ENCODE results near the gene RELN.

The RELN gene

DNA sequence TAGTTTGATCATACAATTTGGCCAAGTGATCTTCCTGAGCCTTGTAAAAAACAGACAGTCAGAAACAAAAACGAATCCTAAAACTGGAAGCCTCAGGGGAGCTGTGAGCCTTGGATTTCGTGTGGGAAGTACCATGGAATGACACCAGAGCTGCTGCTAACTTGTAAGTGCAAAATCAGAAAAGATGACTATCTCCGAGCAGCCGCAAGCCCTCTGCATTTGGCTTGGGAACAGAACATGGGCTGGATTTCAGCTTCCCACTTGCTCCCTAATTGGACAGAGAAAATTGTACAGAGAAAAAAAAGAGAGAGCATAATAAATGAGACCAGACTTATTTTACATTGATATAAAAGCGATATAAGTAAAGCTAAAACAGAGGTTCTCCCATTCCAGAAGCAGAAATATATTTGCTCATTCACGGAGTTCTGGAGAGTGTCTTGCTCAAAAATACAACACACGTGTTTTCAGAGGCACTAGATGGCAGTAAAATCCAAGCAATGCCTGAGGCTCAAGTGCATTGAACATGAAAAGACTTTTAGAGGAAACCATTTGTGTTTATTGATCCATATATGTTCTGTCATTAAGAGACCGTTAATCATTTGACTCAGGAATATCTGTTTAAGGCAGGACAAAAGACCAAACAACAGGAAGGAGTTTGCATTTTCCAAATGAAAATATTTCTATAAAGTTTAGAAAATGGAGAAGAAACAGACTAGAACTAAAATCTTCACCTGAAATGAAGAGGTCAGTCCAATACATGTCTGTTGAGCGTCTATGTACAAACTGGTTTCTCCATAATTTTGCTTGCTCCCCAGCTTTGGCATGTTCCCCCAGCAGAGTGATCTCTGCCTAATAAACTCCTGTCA is 465.2 kb downstream of the RELN start:
- no peak for TF ChIP-seq SIN3A (IDR thresholded peaks at IDR 0.05; ENCODE audit: borderline replicate concordance, insufficient read depth, low read length)
- TF ChIP-seq TAF1 (IDR thresholded peaks at IDR 0.05; ENCODE audit: borderline replicate concordance, insufficient read depth, low read length), result no peak
- TF ChIP-seq, protein P1, sequence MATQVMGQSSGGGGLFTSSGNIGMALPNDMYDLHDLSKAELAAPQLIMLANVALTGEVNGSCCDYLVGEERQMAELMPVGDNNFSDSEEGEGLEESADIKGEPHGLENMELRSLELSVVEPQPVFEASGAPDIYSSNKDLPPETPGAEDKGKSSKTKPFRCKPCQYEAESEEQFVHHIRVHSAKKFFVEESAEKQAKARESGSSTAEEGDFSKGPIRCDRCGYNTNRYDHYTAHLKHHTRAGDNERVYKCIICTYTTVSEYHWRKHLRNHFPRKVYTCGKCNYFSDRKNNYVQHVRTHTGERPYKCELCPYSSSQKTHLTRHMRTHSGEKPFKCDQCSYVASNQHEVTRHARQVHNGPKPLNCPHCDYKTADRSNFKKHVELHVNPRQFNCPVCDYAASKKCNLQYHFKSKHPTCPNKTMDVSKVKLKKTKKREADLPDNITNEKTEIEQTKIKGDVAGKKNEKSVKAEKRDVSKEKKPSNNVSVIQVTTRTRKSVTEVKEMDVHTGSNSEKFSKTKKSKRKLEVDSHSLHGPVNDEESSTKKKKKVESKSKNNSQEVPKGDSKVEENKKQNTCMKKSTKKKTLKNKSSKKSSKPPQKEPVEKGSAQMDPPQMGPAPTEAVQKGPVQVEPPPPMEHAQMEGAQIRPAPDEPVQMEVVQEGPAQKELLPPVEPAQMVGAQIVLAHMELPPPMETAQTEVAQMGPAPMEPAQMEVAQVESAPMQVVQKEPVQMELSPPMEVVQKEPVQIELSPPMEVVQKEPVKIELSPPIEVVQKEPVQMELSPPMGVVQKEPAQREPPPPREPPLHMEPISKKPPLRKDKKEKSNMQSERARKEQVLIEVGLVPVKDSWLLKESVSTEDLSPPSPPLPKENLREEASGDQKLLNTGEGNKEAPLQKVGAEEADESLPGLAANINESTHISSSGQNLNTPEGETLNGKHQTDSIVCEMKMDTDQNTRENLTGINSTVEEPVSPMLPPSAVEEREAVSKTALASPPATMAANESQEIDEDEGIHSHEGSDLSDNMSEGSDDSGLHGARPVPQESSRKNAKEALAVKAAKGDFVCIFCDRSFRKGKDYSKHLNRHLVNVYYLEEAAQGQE (IDR thresholded peaks at IDR 0.05; ENCODE audit: insufficient read depth in 1 of 2, low read depth in 2 of 2, low read length in 2 of 2), result no peak
- TF ChIP-seq POLR2AphosphoS5 (IDR thresholded peaks at IDR 0.05; ENCODE audit: low read depth, low read length), result no peak

DNA sequence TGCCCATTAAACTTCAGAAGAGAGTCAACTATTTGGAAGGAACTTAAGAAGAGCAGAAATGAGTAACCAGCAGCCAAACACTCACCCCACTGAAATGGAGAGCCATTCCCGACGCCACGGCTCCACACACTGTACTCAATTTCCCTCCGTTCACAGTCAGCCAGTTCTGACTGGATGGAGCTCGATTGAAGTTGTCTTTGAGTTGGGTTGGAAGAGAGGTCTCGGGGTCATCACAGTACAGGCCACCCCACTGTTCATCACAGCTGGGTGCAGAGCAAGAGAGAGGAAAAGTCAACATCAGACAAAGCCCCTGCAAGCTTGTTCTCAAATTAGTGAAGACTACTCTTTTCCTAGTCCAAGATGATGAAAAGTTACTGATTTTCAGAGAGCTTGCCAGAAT is 467.5 kb downstream of the RELN start:
- TF ChIP-seq POLR2AphosphoS5 (IDR thresholded peaks at IDR 0.05; ENCODE audit: low read depth, low read length) (no peak), FOXP2 (optimal IDR thresholded peaks at IDR 0.05; ENCODE audit: borderline replicate concordance, extremely low read depth, extremely low read length, insufficient read depth) (no peak), TAF1 (IDR thresholded peaks at IDR 0.05; ENCODE audit: borderline replicate concordance, insufficient read depth, low read length) (no peak), SIN3A (IDR thresholded peaks at IDR 0.05; ENCODE audit: borderline replicate concordance, insufficient read depth, low read length) (no peak)
- TF ChIP-seq, protein P1 (IDR thresholded peaks at IDR 0.05; ENCODE audit: insufficient read depth in 1 of 2, low read depth in 2 of 2, low read length in 2 of 2), result no peak

GRCh38 chr7:103504505-103505135 is 484.8 kb downstream of the RELN start:
- TF ChIP-seq SIN3A (IDR thresholded peaks at IDR 0.05; ENCODE audit: borderline replicate concordance, insufficient read depth, low read length) (no peak), TAF1 (IDR thresholded peaks at IDR 0.05; ENCODE audit: borderline replicate concordance, insufficient read depth, low read length) (no peak), FOXP2 (optimal IDR thresholded peaks at IDR 0.05; ENCODE audit: borderline replicate concordance, extremely low read depth, extremely low read length, insufficient read depth) (no peak), POLR2AphosphoS5 (IDR thresholded peaks at IDR 0.05; ENCODE audit: low read depth, low read length) (no peak)
- TF ChIP-seq, protein P1 (IDR thresholded peaks at IDR 0.05; ENCODE audit: insufficient read depth in 1 of 2, low read depth in 2 of 2, low read length in 2 of 2), result no peak

- TF ChIP-seq POLR2AphosphoS5 (IDR thresholded peaks at IDR 0.05; ENCODE audit: low read depth, low read length), result no peak
- TF ChIP-seq, protein P1 (IDR thresholded peaks at IDR 0.05; ENCODE audit: insufficient read depth in 1 of 2, low read depth in 2 of 2, low read length in 2 of 2), result no peak
- no peak for TF ChIP-seq TAF1 (IDR thresholded peaks at IDR 0.05; ENCODE audit: borderline replicate concordance, insufficient read depth, low read length)
- no peak for TF ChIP-seq FOXP2 (optimal IDR thresholded peaks at IDR 0.05; ENCODE audit: borderline replicate concordance, extremely low read depth, extremely low read length, insufficient read depth)
- TF ChIP-seq SIN3A (IDR thresholded peaks at IDR 0.05; ENCODE audit: borderline replicate concordance, insufficient read depth, low read length), result no peak
Observed at GRCh38 chr7:103501206-103501605, 488.3 kb downstream of the RELN start.

Measured in PFSK-1 (cell line).